UCSD-AML1 (cell line): ENCODE measurements around the gene NKAIN1.
"Not testable (repeated sequence)": the region's sequence is repeated elsewhere in the genome, so short reads cannot be mapped to it uniquely, and the experiment has no call there.

Source experiments
- DNase-seq: peaks from one replicate; lab custom pipeline; 2025; ENCODE audit not compliant: unreplicated experiment; lab: John Stamatoyannopoulos, UW

Gene NKAIN1

DNA sequence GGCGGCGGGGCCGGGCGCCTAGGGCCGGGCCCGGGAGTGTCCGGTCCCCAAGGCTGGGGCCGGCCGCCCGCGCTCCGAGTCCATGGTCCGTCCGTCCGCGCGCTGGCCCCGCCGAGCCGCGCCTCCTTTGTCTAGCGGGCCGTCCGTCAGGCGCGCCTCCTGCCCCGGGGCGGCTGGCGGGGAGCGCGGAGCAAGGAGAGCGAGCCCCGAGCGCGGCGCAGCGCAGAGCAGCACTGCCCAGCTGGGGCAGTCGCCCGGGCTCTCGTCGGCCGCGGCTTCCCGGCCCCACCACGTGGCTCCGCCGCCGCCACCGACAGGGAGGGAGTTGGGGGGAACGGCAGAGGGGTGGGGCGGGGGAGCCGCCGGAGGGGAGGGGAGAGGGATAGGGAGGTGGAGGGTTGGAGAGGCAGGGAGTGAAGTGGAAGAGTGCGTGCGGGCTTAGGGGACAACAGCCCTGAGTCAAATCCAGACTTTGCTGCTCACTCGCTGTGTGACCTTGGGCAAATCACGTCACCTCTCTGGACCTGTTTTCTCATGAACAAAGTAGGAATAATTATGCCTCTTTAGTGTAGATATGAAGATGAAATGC, at the start of gene NKAIN1:
Gene NKAIN1 (minus strand): TSS at position 235 of the 589 bp plus-strand sequence. CDS start 340 bp downstream, outside the sequence.
- DNase-seq = no peak

DNA sequence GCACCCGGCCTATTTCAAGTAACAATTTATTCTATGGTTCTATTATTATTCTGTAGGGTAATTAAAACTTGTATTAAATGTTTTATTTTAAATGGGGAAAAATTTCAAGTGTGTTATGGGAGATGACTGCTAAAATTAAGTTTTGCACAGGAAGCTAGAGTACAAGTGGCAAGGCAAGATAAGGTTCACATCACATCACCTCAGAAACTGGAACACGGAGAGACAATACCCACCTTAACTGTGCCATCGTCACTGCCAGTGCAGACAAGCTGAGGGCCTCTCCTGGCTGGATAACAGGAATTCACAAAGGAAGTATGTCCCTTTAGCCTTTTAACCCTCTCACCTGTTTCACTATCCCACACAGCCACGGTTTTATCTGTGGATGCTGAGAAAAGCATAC, 49.3 kb upstream of the NKAIN1 start:
- DNase-seq = no peak

DNA sequence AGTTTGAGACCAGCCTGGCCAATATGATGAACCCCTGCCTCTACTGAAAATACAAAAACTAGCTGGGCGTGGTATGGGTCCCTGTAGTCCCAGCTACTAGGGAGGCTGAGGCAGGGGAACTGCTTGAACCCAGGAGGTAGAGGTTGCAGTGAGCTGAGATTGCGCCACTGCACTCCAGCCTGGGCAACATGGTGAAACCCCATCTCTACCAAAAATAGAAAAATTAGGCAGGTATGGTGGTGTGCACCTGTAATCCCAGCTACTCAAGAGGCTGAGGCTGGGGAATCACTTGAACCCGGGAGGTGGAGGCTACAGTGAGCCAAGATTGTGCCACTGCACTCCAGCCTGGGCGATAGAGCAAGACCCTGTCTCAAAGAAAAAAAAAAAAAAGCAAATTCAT, 48.1 kb upstream of the NKAIN1 start:
- DNase-seq = not testable (repeated sequence)

DNA sequence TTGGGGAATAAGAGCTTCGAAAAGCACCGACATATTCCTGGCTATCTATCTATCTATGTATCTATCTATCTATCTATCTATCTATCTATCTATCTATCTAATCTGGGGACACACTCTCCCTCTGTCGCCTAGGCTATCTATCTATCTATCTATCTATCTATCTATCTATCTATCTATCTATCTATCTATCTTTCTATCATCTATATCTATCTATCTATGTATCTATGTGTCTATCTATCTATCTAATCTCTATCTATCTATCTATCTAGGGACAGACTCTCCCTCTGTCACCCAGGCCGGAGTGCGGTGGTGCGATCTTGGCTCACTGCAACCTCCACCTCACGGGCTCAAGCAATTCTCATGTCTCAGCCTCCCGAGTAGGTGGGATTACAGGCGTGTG, 42.7 kb upstream of the NKAIN1 start:
- not testable (repeated sequence) for DNase-seq

DNA sequence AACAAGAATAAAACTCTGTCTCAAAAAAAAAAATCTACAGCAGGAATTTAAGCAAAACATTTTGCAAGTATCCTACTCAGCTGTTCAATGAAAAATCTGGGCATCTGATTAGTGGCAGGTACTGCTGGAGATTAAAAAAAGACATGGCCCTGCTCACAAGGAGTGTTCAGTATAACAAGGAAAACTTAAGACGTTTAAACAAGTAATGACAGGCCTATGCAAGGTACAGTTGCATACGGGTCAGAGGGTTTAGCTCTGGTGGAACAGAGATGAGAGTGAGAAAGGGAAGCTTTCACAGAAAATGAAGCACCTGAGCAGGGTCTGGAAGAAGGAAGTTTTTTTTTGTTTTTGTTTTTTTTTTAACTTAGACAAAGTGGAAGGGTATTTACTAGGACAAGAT, 33.9 kb upstream of the NKAIN1 start:
- DNase-seq = no peak

DNA sequence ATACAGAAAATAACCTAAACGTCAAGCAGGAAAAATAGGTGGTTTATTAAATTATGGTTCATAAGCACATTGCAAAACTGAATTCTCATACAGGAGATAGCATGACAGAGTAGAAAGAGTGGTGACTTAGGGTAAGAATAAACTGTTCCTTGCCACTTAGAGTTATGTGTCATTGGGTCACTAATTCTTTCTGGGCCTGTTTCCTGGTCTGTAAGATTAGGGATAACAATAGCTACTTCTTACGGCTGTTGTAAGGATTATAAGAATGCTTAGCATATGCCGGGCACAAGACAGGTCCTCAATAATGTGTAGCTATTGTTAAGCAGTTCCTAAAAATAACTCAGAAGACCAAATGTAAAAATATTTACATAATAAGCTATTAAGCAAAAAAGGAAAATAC, 32.7 kb upstream of the NKAIN1 start:
- DNase-seq = no peak

DNA sequence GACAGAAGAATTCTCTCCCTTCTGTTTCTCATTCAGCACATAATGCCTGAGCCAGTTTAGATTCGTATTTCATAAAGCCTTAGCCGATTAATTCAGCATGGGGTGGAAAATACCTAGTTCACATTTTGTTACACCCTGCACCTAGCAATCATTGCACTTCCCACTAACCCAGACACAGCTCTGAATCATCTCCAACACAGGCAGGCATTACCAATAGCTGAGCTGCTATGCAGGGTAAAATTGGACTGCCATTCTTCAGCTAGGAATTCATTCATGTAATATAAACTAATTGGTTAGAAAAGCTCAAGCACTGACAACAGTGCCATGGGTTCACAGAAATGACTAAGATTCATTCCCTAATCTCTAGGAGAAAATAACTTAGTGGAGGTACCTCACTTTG, 26.9 kb upstream of the NKAIN1 start:
- no peak for DNase-seq

DNA sequence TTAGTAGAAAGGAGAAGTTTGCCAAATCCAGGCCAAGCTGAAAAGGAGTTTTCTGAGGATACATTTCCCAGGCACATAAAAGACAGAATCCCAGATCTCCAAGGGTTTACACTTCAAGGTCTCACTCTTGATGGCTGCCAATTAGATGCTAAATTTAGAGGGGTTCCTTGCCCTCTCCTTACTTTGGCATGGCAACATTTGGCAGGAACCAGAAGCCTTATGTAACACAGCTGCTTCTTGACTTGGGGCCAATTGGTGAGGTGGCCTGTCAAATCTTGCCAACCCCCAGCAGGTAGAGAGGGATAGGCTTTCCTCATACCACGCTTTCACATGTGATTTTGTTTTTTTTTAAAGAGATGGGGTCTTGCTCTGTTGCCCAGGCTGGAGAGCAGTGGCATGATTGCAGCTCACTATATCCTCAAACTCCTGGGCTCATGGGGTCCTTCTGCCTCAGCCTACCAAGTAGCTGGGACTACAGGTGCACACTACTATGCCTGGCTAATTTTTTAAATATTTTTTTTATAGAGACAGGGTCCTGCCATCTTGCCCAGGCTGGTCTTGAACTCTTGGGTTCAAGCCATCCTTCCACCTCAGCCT, 25.2 kb upstream of the NKAIN1 start:
- no peak for DNase-seq

DNA sequence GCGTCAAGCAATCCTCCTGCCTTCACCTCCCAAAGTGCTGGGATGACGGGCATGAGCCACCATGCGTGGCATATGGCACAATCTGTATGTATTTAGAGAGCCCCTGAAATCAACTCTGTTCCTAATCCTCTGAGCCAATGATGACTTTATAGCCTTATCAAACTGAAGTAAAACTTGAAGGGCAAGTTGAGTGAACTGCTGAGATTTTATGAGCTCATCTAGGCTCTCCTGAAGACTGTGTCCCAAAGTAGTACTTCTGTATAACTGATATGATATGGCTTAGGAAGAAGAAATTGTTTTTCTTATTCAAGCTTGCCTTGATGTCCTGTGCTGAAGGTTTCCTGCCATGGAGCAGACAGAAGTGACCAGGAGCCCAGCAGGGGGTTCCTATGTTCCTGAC, 23.7 kb upstream of the NKAIN1 start:
- DNase-seq = no peak

DNA sequence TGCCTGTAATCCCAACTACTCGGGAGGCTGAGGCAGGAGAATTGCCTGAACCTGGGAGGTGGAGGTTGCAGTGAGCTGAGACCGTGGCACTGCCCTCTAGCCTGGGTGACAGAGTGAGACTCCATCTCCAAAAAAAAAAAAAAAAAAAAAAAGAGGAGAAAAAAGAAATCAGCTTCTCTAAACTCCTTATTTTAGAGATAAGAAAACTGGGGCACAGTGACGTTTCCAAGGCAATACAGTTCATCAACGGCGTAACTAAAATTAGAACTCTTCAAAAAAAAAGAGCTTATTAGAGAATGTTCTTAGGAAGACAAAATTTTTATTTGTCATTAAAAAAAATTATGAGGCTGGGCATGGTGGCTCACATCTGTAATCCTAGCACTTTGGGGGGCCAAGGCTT, 22.7 kb upstream of the NKAIN1 start:
- not testable (repeated sequence) for DNase-seq

DNA sequence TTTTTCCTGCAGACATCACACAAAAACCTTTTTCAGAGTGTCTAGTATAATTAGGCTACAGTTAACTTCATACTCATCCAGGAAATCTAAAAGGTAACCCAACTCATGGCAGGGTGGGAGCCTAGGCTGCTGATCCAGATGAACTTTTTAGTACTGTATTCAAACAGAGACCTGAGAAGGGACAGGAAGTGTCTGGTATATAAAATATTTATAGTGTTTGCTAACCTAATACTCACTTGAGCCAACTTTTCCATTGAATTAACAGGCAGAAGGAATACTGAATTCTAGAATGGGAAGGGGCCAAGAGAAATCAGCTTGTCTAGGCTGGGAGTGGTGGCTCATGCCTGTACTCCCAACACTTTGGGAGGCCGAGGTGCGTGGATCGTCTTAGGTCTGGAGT, 22.2 kb upstream of the NKAIN1 start:
- DNase-seq = no peak

DNA sequence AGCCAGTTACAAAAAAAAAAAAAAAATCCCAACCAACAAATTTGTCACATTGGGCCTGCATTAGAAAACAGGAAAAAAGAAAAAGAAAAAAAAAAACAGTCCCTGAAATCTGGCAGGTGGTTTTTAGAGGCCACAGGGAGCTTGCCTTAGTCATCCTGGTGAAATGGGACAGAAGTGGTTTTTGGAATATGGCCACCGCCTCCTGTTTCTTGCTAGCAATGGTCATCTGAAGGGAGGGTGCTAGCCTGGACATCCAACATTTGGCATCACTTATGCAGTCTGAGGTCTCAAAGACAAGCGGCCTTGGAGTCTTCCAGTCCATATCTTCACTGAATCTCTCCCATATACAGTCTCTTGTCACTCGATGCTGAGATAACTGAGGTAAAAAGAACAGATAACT, 20.1 kb upstream of the NKAIN1 start:
- no peak for DNase-seq

DNA sequence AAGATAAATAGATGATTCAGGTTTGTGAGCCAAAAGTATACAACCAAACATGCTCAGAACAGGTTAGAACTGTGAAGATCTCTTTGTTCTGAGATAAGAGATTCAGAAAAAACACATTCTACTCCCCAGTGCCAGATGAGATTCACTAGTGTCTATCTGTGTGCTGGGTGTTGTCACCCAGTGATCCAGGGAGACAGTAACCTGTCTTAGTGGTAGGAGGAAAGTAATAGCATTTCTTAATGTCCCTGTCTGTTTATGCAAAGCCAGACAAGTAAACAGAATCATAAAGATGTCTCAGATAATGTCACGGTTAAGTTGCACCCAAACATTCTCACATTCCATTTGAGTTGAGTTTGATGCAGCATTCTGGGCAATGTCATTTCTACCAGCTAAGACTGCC, 18.9 kb upstream of the NKAIN1 start:
- no peak for DNase-seq

DNA sequence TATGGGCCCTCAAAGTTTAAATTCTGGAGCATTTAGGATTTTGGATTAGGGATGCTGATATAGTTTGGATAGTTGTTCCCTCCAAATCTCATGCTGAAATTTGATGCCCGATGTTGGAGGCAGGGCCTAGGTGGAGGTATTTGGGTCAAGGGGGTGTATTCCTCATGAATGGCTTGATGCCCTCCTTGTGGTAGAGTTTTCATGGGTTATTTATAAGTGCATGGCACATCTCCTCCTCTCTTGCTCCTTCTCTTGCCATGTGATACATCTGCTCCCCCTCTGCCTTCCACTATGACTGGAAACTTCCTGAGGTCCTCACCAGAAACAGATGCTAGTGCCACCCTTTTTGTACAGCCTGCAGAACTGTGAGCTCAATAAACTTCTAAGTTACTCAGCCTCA, 17.5 kb upstream of the NKAIN1 start:
- DNase-seq = no peak

DNA sequence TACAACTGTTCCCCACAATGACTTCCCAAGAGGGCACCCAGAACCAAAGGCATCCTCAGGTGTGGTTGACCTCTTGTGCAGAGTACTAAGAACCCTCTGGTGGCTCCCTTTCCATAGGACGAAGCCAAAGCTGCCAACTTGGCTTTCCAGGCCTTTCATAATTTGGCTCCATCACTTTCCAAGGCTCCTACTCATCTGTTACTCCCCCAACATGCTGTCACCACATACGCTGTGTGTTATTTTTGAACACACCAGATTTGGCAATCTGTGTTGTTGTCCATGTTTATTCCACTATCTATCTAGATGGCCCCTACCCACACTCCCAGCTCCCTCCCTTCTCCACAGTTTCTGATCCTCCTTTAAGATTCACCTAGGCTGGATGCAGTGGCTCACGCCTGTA, 10.2 kb upstream of the NKAIN1 start:
- DNase-seq = no peak

DNA sequence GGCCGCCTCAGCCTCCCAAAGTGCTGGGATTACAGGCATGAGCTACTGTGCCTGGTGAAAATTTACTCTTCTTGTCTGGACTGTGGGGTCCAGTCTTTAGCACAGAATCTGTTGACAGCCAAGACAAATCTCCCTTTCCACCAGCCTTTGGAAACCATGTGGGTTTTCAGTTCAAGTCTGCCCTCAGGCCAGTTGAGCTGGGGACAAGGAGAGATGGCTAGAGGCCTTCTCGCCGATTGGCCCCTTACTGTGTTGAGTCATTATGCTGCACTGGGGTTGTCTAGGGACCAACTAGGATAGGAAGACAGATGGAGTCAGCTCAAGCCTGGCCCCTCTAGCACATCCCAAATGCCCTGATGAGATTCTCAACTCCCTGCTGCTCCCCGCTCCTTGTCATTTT, 8.6 kb upstream of the NKAIN1 start:
- DNase-seq = no peak

DNA sequence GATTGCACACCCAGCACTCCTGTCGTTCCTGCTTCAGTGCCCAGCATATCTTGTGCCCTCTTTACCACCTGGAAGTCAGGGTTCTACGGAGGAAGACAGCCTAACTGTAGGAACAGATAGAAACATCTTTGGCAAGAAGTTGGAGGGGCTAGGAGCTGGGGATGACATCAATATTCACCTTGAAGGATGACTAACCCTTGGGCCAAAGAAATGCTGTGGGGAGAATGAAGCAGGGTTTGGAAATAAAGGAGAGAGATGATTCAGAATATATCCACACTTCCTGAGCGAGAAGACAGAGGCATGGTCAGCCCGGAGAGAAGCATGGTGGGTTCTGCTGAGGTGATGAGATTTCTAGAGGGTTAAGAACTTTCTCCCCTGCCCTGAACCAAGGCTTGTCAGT, 4.6 kb upstream of the NKAIN1 start:
- DNase-seq = no peak

DNA sequence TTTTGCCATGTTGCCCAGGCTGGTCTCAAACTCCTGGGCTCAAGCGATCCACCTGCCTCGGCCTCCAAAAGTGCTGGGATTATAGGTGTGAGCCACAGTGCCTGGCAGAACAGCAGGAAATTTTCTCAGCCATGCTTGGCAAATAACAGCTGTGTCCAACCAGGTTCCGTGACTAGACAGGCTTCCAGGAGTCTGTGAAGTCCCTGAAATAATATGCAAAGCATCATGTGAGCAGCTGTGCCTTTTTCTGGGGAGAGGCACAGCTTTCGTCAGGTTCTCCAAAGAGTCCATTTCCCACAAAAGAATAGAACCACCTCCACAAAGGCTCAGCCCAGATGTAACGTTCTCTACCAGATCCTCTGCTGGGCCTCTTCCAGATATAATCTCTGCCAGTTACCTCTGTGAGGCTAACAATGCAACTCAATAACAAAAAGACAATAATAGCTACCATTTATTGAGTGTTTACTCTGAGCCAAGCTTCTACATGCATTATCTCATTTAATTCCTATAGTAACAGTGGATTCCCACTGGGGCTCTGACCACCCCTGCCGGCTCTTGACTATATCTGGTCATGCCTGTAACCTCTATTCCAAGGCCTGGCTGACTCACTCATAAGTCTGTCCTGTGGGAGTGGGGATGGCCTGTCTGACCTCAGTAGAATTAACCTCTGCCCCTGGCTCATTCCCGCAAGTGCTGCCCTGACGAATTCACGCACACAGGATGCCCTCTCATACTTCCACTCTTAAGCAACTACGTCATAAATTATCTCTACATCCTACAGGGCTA, 4.0 kb upstream of the NKAIN1 start:
- no peak for DNase-seq

DNA sequence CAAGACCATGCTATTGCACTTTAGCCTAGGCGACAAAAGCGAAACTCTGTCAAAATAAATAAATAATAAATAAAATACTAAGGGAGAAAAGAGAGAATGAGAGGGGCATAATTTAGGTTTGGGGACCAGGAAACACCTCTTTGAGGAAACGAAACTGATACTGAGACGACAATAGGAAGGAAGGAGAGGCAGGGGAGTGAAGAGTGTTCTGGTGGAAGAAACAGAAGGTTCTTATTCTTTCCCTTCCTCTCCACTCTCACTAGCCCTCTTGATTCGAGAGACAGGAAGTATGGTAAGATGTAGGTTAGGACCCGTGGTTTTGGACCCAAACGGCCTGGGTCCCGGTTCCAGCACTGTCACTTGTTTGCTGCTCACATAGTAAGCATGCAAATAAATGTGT, 1.6 kb upstream of the NKAIN1 start:
- no peak for DNase-seq

DNA sequence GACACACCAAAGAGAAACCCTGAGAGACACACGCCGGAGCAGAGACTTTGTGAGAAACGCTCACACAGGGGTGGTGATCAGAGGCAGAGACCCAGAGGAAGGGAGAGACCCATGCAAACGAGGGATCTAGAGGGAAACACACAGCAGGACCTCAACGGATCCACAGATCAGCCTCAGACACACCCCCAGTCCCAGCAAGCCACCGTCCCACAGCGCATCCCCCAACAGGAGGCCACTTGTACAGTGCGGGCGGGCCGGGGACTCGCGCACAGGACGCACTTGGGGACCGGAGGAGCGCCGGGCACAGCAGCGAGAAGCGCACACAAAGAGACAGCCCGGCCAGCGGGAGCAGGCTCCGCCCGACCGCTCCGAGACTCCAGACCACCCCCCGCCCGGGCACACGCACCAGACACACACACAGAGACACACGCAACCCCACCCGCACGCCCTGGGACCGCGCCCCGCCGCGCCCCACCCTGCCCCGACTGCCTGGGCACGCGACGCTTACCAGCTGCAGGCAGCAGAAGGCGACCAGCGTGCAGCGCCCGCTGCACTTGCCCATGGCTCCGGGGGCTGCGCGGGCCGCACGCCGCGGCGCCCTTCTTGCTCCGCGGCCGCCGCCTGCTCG, 587 bp downstream of the NKAIN1 start:
- DNase-seq = no peak

DNA sequence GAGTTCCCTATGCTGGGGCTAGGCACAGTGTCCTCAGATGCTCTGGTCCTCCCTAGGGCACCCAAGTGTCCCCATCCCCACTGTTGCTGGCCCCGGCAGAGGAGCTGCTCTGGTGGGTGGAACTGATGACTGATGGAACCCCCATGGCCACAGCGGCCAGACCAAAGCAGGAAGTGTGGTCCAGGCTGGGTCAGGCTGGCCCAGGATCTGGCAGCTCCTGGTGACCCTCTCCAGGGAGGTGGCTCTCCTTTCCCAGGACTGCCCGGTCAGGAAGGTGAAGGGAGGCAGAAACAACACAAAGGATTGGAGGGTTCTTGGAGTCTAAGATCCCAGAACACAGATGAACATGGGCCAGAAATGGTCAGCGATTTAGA, 1.1 kb downstream of the NKAIN1 start:
- no peak for DNase-seq

DNA sequence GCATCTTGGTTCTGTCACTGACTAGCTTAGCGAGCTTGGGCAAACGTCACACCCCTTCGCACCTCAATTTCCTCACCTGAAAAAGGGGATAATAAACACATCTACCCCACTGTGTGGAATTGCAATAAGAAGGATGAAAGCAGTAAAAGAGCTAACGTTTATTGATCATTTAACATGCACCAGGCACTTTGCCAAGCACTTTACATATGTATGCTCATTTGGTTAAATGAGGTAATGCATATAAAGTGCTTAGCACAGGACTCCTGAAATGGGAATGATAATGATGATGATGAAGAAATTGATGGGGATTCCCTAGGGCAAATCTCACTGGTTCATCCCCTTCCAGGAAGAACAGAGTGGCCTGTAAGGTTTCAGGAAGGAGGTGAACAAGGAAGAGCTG, 4.8 kb downstream of the NKAIN1 start:
- no peak for DNase-seq
